CD14-positive monocyte (primary cell): ENCODE results near the gene LRP1-AS. TPM values are rescaled to one million over a fixed set of nuclear protein-coding genes. Genes with fewer than 3 reads are reported as not detected.
A peak's percentile ranks its signal among the peaks of the same experiment; 100 is the strongest.

Experiments used
- DNase-seq, 3 donors: peaks; one replicate each; pipeline ENCODE4 v3.0.0-alpha.2; 2011 to 2022
- H2AFZ ChIP-seq: 2 replicates; pipeline ENCODE4 v1.6.0; 2012; ENCODE audit warnings: mild to moderate bottlenecking, low read depth, low read length, inconsistent platforms; ENCODE audit not compliant: insufficient read depth, poor library complexity, severe bottlenecking
- H3K27ac ChIP-seq, 2 donors: 1 replicate in 1 of 2; 2 replicates in 1 of 2; pipeline ENCODE4 v1.5.1; 2012 to 2013; ENCODE audit warnings: low read length in 2 of 2, control low read depth in 1 of 2, inconsistent platforms in 1 of 2, low read depth in 1 of 2, mild to moderate bottlenecking in 1 of 2
- H3K27me3 ChIP-seq, 2 donors: one replicate each; pipeline versions ENCODE4 v1.6.0 to v1.6.1; 2011 to 2013; ENCODE audit warnings: low read length in 2 of 2; ENCODE audit not compliant: control insufficient read depth in 2 of 2, insufficient read depth in 2 of 2
- H3K36me3 ChIP-seq, 2 donors: replicated peaks in 1 of 2; 1 replicate in 1 of 2; 2 replicates in 1 of 2; pipeline versions ENCODE4 v1.5.1 to v1.6.1; 2012 to 2013; ENCODE audit warnings: low read length in 2 of 2, control low read depth in 1 of 2, inconsistent platforms in 1 of 2, mild to moderate bottlenecking in 1 of 2; ENCODE audit not compliant: insufficient read depth in 2 of 2, control insufficient read depth in 1 of 2
- H3K4me1 ChIP-seq, 2 donors: 1 replicate in 1 of 2; 2 replicates in 1 of 2; pipeline versions ENCODE4 v1.5.1 to v1.6.1; 2012 to 2013; ENCODE audit warnings: low read length in 2 of 2, control low read depth in 1 of 2, inconsistent platforms in 1 of 2, mild to moderate bottlenecking in 1 of 2, moderate library complexity in 1 of 2; ENCODE audit not compliant: insufficient read depth in 2 of 2, control insufficient read depth in 1 of 2
- H3K4me2 ChIP-seq: replicated peaks from 2 replicates; pipeline ENCODE3; 2012; ENCODE audit warnings: low read length, moderate library complexity, mild to moderate bottlenecking; ENCODE audit not compliant: poor library complexity, severe bottlenecking; ENCODE audit errors: extremely low read depth
- H3K4me3 ChIP-seq, 3 experiments: fragments of 200-600 bp in 1 of 3; sonication (generic) in 1 of 3; replicated peaks in 1 of 3; 1 replicate in 2 of 3; 2 replicates in 1 of 3; pipeline ENCODE4 v1.5.1; 2011 to 2013; ENCODE audit warnings: low read length in 3 of 3, mild to moderate bottlenecking in 3 of 3, control low read depth in 2 of 3, low read depth in 2 of 3, inconsistent platforms in 1 of 3, moderate library complexity in 1 of 3
- H3K79me2 ChIP-seq: 2 replicates; pipeline ENCODE4 v1.6.0; 2012; ENCODE audit warnings: mild to moderate bottlenecking, control low read depth, inconsistent platforms, low read length, moderate library complexity; ENCODE audit not compliant: insufficient read depth
- H3K9ac ChIP-seq: 2 replicates; pipeline ENCODE4 v1.6.0; 2017; ENCODE audit warnings: low read length, mild to moderate bottlenecking; ENCODE audit not compliant: insufficient read depth, poor library complexity, severe bottlenecking
- H3K9me3 ChIP-seq, 2 donors: replicated peaks in 1 of 2; 1 replicate in 1 of 2; 2 replicates in 1 of 2; pipeline versions ENCODE4 v1.5.1 to v1.6.1; 2012 to 2013; ENCODE audit warnings: low read length in 2 of 2, control low read depth in 1 of 2; ENCODE audit not compliant: control insufficient read depth in 1 of 2, insufficient read depth in 1 of 2
- H4K20me1 ChIP-seq: 2 replicates; pipeline ENCODE4 v1.6.0; 2012; ENCODE audit warnings: mild to moderate bottlenecking, low read length, control low read depth, moderate library complexity; ENCODE audit not compliant: insufficient read depth
- H3K27ac Mint-ChIP-seq, 7 donors: one replicate each; pipeline ENCODE4 v1.8.0; 2020; ENCODE audit warnings: mild to moderate bottlenecking in 7 of 7, mixed read lengths in 7 of 7, moderate library complexity in 6 of 7, inconsistent platforms in 2 of 7
- H3K27me3 Mint-ChIP-seq, 3 donors: one replicate each; pipeline ENCODE4 v1.8.0; 2021 to 2022; ENCODE audit warnings: low read depth in 3 of 3, mild to moderate bottlenecking in 3 of 3, mixed read lengths in 3 of 3, moderate library complexity in 3 of 3, inconsistent platforms in 1 of 3
- H3K36me3 Mint-ChIP-seq, 2 donors: one replicate each; pipeline ENCODE4 v1.8.0; 2020; ENCODE audit warnings: mixed read lengths in 2 of 2, inconsistent platforms in 1 of 2, mild to moderate bottlenecking in 1 of 2
- H3K4me1 Mint-ChIP-seq: one replicate; pipeline ENCODE4 v1.8.0; 2020; ENCODE audit warnings: mild to moderate bottlenecking, mixed read lengths
- H3K4me3 Mint-ChIP-seq, 2 donors: one replicate each; pipeline ENCODE4 v1.8.0; 2020; ENCODE audit warnings: mild to moderate bottlenecking in 2 of 2, mixed read lengths in 2 of 2, moderate library complexity in 1 of 2
- H3K9me3 Mint-ChIP-seq, 7 donors: one replicate each; pipeline ENCODE4 v1.8.0; 2020 to 2022; ENCODE audit warnings: mixed read lengths in 7 of 7, mild to moderate bottlenecking in 6 of 7, moderate library complexity in 6 of 7, inconsistent platforms in 2 of 7
- CTCF ChIP-seq: fragments of 200-600 bp; IDR thresholded peaks from one replicate; pipeline ENCODE4 v1.8.0; 2022; ENCODE audit warnings: antibody characterized with exemption, mild to moderate bottlenecking
- WGBS: methylation state at CpG from one replicate; pipeline ENCODE4 v1.1.5; 2013; ENCODE audit warnings: missing lambda C conversion rate; ENCODE audit not compliant: insufficient coverage; 5-methylcytosine and 5-hydroxymethylcytosine counted together
- intact Hi-C, 2 donors: fragments of 100-400 bp; cut with micrococcal nuclease; formaldehyde crosslinking; loops; one replicate each; pipeline versions ENCODE4 v1.15.0 to v1.15.1; 2023
- polyA plus RNA-seq, 3 donors: library from polyadenylated mRNA; depleted of rRNA in 1 of 3; unstranded in 2 of 3; stranded (reverse) in 1 of 3; fragments of 300-500 nt in 2 of 3; fragments of >200 nt in 1 of 3; fragmentation: Illumina TruSeq in 2 of 3; gene quantifications; 1 replicate in 2 of 3; 2 replicates in 1 of 3; pipeline ENCODE4 v1.2.3, GENCODE V29; 2012 to 2021
- small RNA-seq: library from RNA; depleted of rRNA; stranded (forward); fragments of <200 nt; gene quantifications from one replicate; pipeline ENCODE3, GENCODE V24; 2012; ENCODE audit warnings: low read depth; ENCODE audit not compliant: insufficient read length

LRP1-AS gene
- polyA plus RNA-seq, 3 donors: 0.35 to 1.5 TPM; not detected in 1

- Histone ChIP-seq H4K20me1 (peaks cover 99% of the 10 kb centered on the region), H3K36me3 (peaks cover 65 to 74% of the 10 kb centered on the region in 2 donors), H3K4me1 (peaks cover 16 to 23% of the 10 kb centered on the region in 2 donors), H3K9me3 (no peaks in the 10 kb centered on the region), H3K9ac (no peak overlapping the region), H3K27ac (peak overlapping the region in 1 of 2 donors; percentile 11), H3K79me2 (peaks cover 7% of the 10 kb centered on the region), H3K4me2 (no peak overlapping the region), H3K27me3 (no peaks in the 10 kb centered on the region), H3K4me3 (no peak overlapping the region), H2AFZ (no peak overlapping the region)
- DNase-seq: no peak
- Mint-ChIP-seq H3K27me3 (peaks cover 0 to 5% (median 0%) of the 10 kb centered on the region in 3 donors), H3K4me1 (peaks cover 34% of the 10 kb centered on the region), H3K27ac (peak overlapping the region in 3 of 7 donors; percentile 63 to 78 (median 74)), H3K4me3 (no peak overlapping the region), H3K9me3 (no peaks in the 10 kb centered on the region), H3K36me3 (peaks cover 75 to 76% of the 10 kb centered on the region in 2 donors)
- intact Hi-C loops: no loop called here
- no peak for TF ChIP-seq CTCF
- WGBS: 100% methylated on average over 4 of the region's 6 CpGs
These were observed 51.3 kb downstream of the LRP1-AS start for GRCh38 chr12:57096099-57096572.

GRCh38 chr12:57095440-57095839, 52.0 kb downstream of the LRP1-AS start:
- Histone ChIP-seq H3K27ac (no peak overlapping the region), H3K36me3 (peaks cover 62 to 67% of the 10 kb centered on the region in 2 donors), H3K79me2 (peaks cover 7% of the 10 kb centered on the region), H3K9ac (no peak overlapping the region), H3K27me3 (no peaks in the 10 kb centered on the region), H2AFZ (no peak overlapping the region), H3K9me3 (no peaks in the 10 kb centered on the region), H3K4me2 (no peak overlapping the region), H4K20me1 (peaks cover 99% of the 10 kb centered on the region), H3K4me1 (peaks cover 21 to 30% of the 10 kb centered on the region in 2 donors), H3K4me3 (no peak overlapping the region)
- H3K9me3 Mint-ChIP-seq: no peaks in the 10 kb centered on the region
- no peak for DNase-seq
- H3K4me3 Mint-ChIP-seq: no peak overlapping the region
- peaks cover 0 to 10% (median 0%) of the 10 kb centered on the region in 3 donors for H3K27me3 Mint-ChIP-seq
- whole genome bisulfite sequencing: 80% methylated on average over 1 of the region's 3 CpGs
- intact Hi-C loops: no loop called here
- H3K27ac Mint-ChIP-seq: peak overlapping the region in 3 of 7 donors; percentile 54 to 78 (median 75)
- peaks cover 73 to 75% of the 10 kb centered on the region in 2 donors for H3K36me3 Mint-ChIP-seq
- H3K4me1 Mint-ChIP-seq: peaks cover 41% of the 10 kb centered on the region
- TF ChIP-seq CTCF: no peak

Small RNA genes lying within 50 kb of the gene (small RNA-seq; reads per million reads assigned to genes)
- gene MIR1228: not detected

Other genes with a start within 250 kb of the LRP1-AS start
- not detected for gene SDR9C7, start 213.2 kb downstream of the LRP1-AS start, polyA plus RNA-seq
- gene RDH16, start 190.0 kb downstream of the LRP1-AS start, polyA plus RNA-seq: under 1 TPM in 1 of 3 donors, not detected in 2; 0.47 TPM
- 1 to 10 TPM in 2 of 3 donors, under 1 TPM in 1; 0.65 to 3.7 (median 1.2) TPM for gene ZBTB39, start 141.1 kb downstream of the LRP1-AS start, polyA plus RNA-seq
- under 1 TPM in 1 of 3 donors, not detected in 2; 0.15 TPM for gene TAC3, start 131.1 kb downstream of the LRP1-AS start, polyA plus RNA-seq
- 1 to 10 TPM in 2 of 3 donors, under 1 TPM in 1; 0.22 to 1.7 (median 1.3) TPM for gene MYO1A, start 97.5 kb downstream of the LRP1-AS start, polyA plus RNA-seq
- 1 to 10 TPM; 1.9 to 4.6 (median 2.2) TPM for gene NEMP1, start 68.8 kb downstream of the LRP1-AS start, polyA plus RNA-seq
- gene NAB2, start 58.5 kb downstream of the LRP1-AS start, polyA plus RNA-seq: 1 to 10 TPM in 2 of 3 donors, under 1 TPM in 1; 1.00 to 8.3 (median 2.7) TPM
- 100 to 1,000 TPM; 132 to 637 (median 154) TPM for gene STAT6, start 36.3 kb downstream of the LRP1-AS start, polyA plus RNA-seq
- gene LRP1, start 19.1 kb downstream of the LRP1-AS start, polyA plus RNA-seq: 100 to 1,000 TPM in 1 of 3 donors, 10 to 100 TPM in 1, 1 to 10 TPM in 1; 5.5 to 246 (median 10.5) TPM
- gene NXPH4, start 69.2 kb upstream of the LRP1-AS start, polyA plus RNA-seq: not detected
- gene SHMT2, start 82.1 kb upstream of the LRP1-AS start, polyA plus RNA-seq: 10 to 100 TPM; 36.8 to 52.0 (median 39.8) TPM
- gene STAC3, start 103.6 kb upstream of the LRP1-AS start, polyA plus RNA-seq: 10 to 100 TPM in 1 of 3 donors, 1 to 10 TPM in 2; 7.0 to 32.1 (median 9.1) TPM